Lower lobe of right lung (tissue), 2 donors: ENCODE measurements around the gene SLC9C2. TPM values are rescaled to one million over a fixed set of nuclear protein-coding genes. Genes with fewer than 3 reads are reported as not detected.
"Not testable (repeated sequence)": the region's sequence is repeated elsewhere in the genome, so short reads cannot be mapped to it uniquely, and the experiment has no call there.

Experiments used
- ATAC-seq, 2 donors: fragments of 200-7000 bp; cut with Tn5 transposase; one replicate each; pipeline ENCODE4 v1.9.1; 2020 to 2022; ENCODE audit warnings: mild to moderate bottlenecking in 2 of 2, moderate library complexity in 2 of 2
- DNase-seq: peaks from one replicate; pipeline ENCODE4 v3.0.0-alpha.2; 2020
- H3K27ac ChIP-seq: fragments of 200-600 bp; one replicate; pipeline ENCODE4 v1.8.0; 2022
- H3K27me3 ChIP-seq: fragments of 200-600 bp; one replicate; pipeline ENCODE4 v1.8.0; 2022; ENCODE audit warnings: low read depth
- H3K36me3 ChIP-seq: fragments of 200-600 bp; one replicate; pipeline ENCODE4 v1.8.0; 2022; ENCODE audit warnings: mild to moderate bottlenecking
- H3K4me1 ChIP-seq: fragments of 200-600 bp; one replicate; pipeline ENCODE4 v1.8.0; 2022
- H3K4me3 ChIP-seq: fragments of 200-600 bp; one replicate; pipeline ENCODE4 v1.8.0; 2022; ENCODE audit warnings: mild to moderate bottlenecking
- H3K9me3 ChIP-seq: fragments of 200-600 bp; one replicate; pipeline ENCODE4 v1.8.0; 2022
- intact Hi-C: fragments of 100-400 bp; cut with DNase I; formaldehyde crosslinking; loops from one replicate; pipeline ENCODE4 v1.11.0; 2022
- total RNA-seq: library from RNA; stranded (reverse); fragmentation: NEBNext Ultra II Directional; extraction: Animal tissue kit (Norgen Biotek cat#: 25700); gene quantifications from one replicate; pipeline ENCODE4 v1.2.1, GENCODE V29; 2021
- TF ChIP-seq, protein P1 (sequence below): fragments of 200-600 bp; IDR thresholded peaks from one replicate; pipeline ENCODE4 v1.8.0; 2022; ENCODE audit warnings: antibody characterized with exemption, mild to moderate bottlenecking
- donor health status: DM: no; HTN: yes; CAD: no; lungs with severe emphysema.

Gene SLC9C2
- total RNA-seq, 1 donor from 2014 or later = 1.4 TPM

DNA sequence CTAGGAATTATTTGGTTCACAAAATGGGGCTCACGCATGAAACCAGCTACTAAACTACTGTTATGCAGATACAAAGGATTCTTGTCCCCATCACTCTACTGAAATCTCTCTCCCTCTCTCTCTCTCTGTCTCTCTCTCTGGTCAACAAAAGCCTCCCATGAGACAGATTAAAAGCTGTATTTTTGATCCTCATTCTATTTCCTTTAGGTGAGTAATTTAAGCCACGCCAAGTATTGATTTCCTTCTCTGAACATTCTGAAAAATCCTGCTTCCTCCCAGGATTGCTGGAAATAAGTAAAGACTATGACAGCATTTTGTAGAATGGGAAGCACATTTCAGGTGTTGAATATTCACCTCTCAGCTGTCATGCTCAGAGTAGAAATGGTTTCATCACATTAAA lies 82.1 kb downstream of the SLC9C2 start:
- Histone ChIP-seq H3K27ac (no peak overlapping the region), H3K9me3 (no peaks in the 10 kb centered on the region), H3K27me3 (no peaks in the 10 kb centered on the region), H3K4me3 (no peak overlapping the region), H3K36me3 (no peaks in the 10 kb centered on the region), H3K4me1 (no peaks in the 10 kb centered on the region)
- intact Hi-C loops = no loop called here
- TF ChIP-seq, protein P1, sequence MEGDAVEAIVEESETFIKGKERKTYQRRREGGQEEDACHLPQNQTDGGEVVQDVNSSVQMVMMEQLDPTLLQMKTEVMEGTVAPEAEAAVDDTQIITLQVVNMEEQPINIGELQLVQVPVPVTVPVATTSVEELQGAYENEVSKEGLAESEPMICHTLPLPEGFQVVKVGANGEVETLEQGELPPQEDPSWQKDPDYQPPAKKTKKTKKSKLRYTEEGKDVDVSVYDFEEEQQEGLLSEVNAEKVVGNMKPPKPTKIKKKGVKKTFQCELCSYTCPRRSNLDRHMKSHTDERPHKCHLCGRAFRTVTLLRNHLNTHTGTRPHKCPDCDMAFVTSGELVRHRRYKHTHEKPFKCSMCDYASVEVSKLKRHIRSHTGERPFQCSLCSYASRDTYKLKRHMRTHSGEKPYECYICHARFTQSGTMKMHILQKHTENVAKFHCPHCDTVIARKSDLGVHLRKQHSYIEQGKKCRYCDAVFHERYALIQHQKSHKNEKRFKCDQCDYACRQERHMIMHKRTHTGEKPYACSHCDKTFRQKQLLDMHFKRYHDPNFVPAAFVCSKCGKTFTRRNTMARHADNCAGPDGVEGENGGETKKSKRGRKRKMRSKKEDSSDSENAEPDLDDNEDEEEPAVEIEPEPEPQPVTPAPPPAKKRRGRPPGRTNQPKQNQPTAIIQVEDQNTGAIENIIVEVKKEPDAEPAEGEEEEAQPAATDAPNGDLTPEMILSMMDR = no peak
- no peak for DNase-seq
- no peak for ATAC-seq

DNA sequence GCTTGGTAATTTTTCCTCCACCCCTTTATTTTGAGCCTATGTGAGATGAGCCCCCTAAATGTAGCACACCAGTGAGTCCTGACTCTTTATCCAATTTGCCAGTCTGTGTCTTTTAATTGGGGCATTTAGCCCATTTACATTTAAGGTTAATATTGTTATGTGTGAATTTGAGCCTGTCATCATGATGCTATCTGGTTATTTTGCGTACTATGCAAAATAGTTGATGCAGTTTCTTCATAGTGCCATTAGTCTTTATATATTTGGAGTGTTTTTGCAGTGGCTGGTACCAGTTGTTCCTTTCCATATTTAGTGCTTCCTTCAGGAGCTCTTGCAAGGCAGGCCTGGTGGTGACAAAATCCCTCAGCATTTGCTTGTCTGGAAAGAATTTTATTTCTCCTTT lies 88.4 kb downstream of the SLC9C2 start:
- H3K36me3 ChIP-seq, DNase-seq, H3K27me3 ChIP-seq, intact Hi-C loops, H3K27ac ChIP-seq, H3K4me3 ChIP-seq, H3K4me1 ChIP-seq, H3K9me3 ChIP-seq, ATAC-seq: not testable (repeated sequence)

DNA sequence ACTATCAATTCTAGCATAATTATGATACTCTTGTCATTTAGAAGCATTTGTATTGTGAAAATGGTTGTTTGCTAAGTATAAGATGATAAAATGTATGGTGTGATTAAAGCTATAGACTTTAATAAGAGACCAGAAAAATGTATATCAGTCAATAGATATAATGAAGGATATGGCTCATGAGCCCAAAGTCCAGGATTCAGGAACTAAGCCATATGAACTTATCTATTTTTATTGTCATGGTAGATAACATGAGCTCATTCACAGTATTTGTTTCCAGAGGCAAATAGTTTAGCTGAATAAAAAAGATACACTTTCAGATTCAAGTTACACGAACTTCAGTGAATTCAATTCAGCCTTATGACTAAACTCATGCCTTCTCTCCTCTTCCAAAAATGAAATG lies 93.1 kb downstream of the SLC9C2 start:
- Histone ChIP-seq H3K27me3 (no peaks in the 10 kb centered on the region), H3K9me3 (no peaks in the 10 kb centered on the region), H3K4me1 (no peaks in the 10 kb centered on the region), H3K4me3 (no peak overlapping the region), H3K36me3 (no peaks in the 10 kb centered on the region), H3K27ac (no peak overlapping the region)
- DNase-seq (no peak), ATAC-seq (no peak)
- intact Hi-C loops = no loop called here
- TF ChIP-seq, protein P1 = no peak

DNA sequence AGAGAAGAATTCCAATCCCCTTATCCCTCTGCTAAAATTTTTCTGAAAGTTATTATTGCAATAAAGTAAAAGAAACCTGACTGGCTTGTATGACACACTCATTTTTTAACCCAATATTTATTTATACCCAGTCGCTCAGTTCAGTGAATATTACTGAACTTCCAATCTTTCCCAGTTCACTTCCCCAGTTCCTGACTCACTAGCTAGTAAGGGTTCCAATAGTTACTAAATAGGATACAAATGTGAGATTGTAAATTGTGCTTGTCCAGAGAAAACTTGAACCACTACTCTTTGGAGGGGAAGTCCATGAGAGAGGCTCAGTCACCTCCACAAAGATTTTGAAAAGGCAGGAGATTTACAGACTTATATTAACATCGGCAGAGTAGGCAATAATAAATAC lies 94.3 kb downstream of the SLC9C2 start:
- ATAC-seq = no peak

DNA sequence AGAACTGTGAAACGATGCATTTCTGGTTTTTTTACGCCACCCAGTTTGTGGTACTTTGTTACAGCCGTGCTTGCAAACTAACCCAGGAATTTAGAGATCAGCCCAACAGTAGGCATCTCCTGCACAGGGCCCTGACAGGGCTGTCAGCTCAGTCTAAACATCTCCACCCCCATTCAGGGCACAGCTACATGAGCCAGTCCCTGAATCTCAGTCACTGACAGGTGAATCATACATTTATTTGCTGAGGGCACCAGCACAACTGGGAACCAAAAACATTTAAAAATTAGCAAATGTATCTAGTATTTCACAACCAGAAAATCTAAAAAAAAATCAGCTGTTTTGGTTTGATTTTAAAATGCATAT lies 95.0 kb downstream of the SLC9C2 start:
- Histone ChIP-seq H3K9me3 (no peaks in the 10 kb centered on the region), H3K36me3 (no peaks in the 10 kb centered on the region), H3K27ac (peak overlapping the region; percentile 60), H3K4me3 (no peak overlapping the region), H3K27me3 (no peaks in the 10 kb centered on the region), H3K4me1 (no peaks in the 10 kb centered on the region)
- ATAC-seq = peak in 1 of 2 donors; percentile 17
- intact Hi-C loops = no loop called here
- TF ChIP-seq, protein P1 = no peak
- DNase-seq = no peak

More for the DNA sequence above, 94.3 kb downstream of the SLC9C2 start:
- Histone ChIP-seq H3K36me3 (no peaks in the 10 kb centered on the region), H3K4me1 (no peaks in the 10 kb centered on the region), H3K9me3 (no peaks in the 10 kb centered on the region), H3K27ac (no peak overlapping the region), H3K27me3 (no peaks in the 10 kb centered on the region), H3K4me3 (no peak overlapping the region)
- DNase-seq = no peak
- TF ChIP-seq, protein P1 = no peak
- intact Hi-C loops = no loop called here

DNA sequence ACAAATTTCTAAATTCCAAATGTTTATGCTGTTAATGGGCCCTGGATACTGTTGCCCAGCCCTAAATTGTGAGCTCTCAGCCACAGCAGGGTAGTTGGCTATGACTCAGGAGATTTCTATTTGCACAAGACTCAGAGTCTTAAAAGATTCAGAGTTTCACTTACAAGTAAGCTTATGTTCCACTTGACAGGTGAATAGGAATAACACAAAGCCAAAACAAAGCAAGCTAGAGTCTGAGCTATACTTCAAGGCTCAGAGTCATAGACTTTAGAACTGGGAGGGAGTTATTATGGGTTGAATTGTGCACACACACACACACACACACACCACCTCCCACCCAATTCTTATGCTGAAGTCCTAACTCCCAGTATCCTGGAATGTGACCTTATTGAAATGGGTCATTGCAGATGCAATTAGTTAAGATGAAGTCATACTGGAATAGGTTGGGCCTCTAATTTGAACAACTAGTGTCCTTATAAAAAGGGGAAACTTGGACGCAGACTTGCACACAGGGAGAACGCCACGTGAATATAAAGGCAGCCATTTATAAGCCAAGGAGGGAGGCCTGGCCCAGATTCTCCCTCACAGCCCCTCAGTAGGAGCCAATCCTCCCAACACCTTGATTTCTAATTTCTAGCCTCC lies 95.5 kb downstream of the SLC9C2 start:
- intact Hi-C loops = no loop called here
- Histone ChIP-seq H3K9me3 (no peaks in the 10 kb centered on the region), H3K27ac (peak overlapping the region; percentile 60), H3K4me3 (no peak overlapping the region), H3K36me3 (no peaks in the 10 kb centered on the region), H3K4me1 (no peaks in the 10 kb centered on the region), H3K27me3 (no peaks in the 10 kb centered on the region)
- TF ChIP-seq, protein P1 = no peak
- DNase-seq = no peak
- peak; percentile 90 to 95 for ATAC-seq
